Smooth muscle cell (in vitro differentiated cells): ENCODE results near the gene ARIH1. TPM values are rescaled to one million over a fixed set of nuclear protein-coding genes. Genes with fewer than 3 reads are reported as not detected.

ENCODE experiments used
- DNase-seq: peaks from one replicate; lab custom pipeline; 2025; ENCODE audit not compliant: unreplicated experiment; lab: John Stamatoyannopoulos, UW
- H2AFZ ChIP-seq: fragments of 200-600 bp; sonication (generic); 2 replicates; pipeline ENCODE4 v1.6.0; 2016; ENCODE audit warnings: antibody characterized with exemption, low read depth, mild to moderate bottlenecking
- H3F3A ChIP-seq: fragments of 200-600 bp; sonication (generic); 2 replicates; pipeline ENCODE4 v1.6.0; 2017; ENCODE audit warnings: antibody characterized with exemption, low read depth
- H3K27ac ChIP-seq: fragments of 200-600 bp; sonication (generic); 2 replicates; pipeline ENCODE4 v1.5.1; 2016; ENCODE audit warnings: low read depth, mild to moderate bottlenecking
- H3K27me3 ChIP-seq: fragments of 200-600 bp; sonication (generic); 2 replicates; pipeline ENCODE4 v1.6.1; 2016; ENCODE audit warnings: low read depth, mild to moderate bottlenecking
- H3K36me3 ChIP-seq: fragments of 200-600 bp; sonication (generic); 2 replicates; pipeline ENCODE4 v1.5.1; 2016; ENCODE audit warnings: low read depth
- H3K4me1 ChIP-seq: fragments of 200-600 bp; sonication (generic); 2 replicates; pipeline ENCODE4 v1.5.1; 2016; ENCODE audit warnings: low read depth
- H3K4me2 ChIP-seq: fragments of 200-600 bp; sonication (generic); 2 replicates; pipeline ENCODE4 v1.6.0; 2016; ENCODE audit warnings: mild to moderate bottlenecking
- H3K4me3 ChIP-seq: fragments of 200-600 bp; sonication (generic); 2 replicates; pipeline ENCODE4 v1.5.1; 2016; ENCODE audit warnings: mild to moderate bottlenecking
- H3K79me2 ChIP-seq: fragments of 200-600 bp; sonication (generic); 2 replicates; pipeline ENCODE4 v1.6.0; 2016; ENCODE audit warnings: low read depth, mild to moderate bottlenecking
- H3K9ac ChIP-seq: fragments of 200-600 bp; sonication (generic); 2 replicates; pipeline ENCODE4 v1.6.0; 2016; ENCODE audit warnings: low read depth
- H3K9me3 ChIP-seq: fragments of 200-600 bp; sonication (generic); replicated peaks from 2 replicates; pipeline ENCODE4 v1.5.1; 2016; ENCODE audit warnings: low read depth
- H4K20me1 ChIP-seq: fragments of 200-600 bp; sonication (generic); 2 replicates; pipeline ENCODE4 v1.6.0; 2016; ENCODE audit warnings: low read depth
- CTCF ChIP-seq: fragments of 200-600 bp; sonication (generic); IDR thresholded peaks from 2 replicates; pipeline ENCODE4 v1.5.1; 2017; ENCODE audit warnings: borderline replicate concordance, mild to moderate bottlenecking, antibody characterized with exemption; ENCODE audit not compliant: insufficient read depth, poor library complexity, severe bottlenecking
- WGBS: methylation state at CpG from one replicate; pipeline ENCODE4 v1.1.7; 2016; ENCODE audit warnings: low lambda C conversion rate; 5-methylcytosine and 5-hydroxymethylcytosine counted together
- polyA plus RNA-seq: library from polyadenylated mRNA; unstranded; fragments of >200 nt; fragmentation: Nextera tagmentation; extraction: Ambion mirVana; gene quantifications from 2 replicates; pipeline ENCODE4 v1.2.1, GENCODE V29; 2016
- total RNA-seq: library from RNA; depleted of rRNA; stranded (reverse); fragments of >200 nt; gene quantifications from 2 replicates; pipeline ENCODE4 v1.2.3, GENCODE V29; 2014

Gene ARIH1
- total and polyA plus RNA-seq, 2 experiments from 2014 or later: 54.3 to 96.3 TPM

- no peaks in the 10 kb centered on the region for H3K36me3 ChIP-seq
- peaks cover 81% of the 10 kb centered on the region for H3K79me2 ChIP-seq
- no peak overlapping the region for H3K4me3 ChIP-seq
- H3K9me3 ChIP-seq: no peaks in the 10 kb centered on the region
- no peaks in the 10 kb centered on the region for H3F3A ChIP-seq
- no peak for DNase-seq
- 86% methylated on average over 8 of the region's 8 CpGs for WGBS
- H3K27me3 ChIP-seq: no peaks in the 10 kb centered on the region
- TF ChIP-seq CTCF: no peak
- peaks cover 100% of the 10 kb centered on the region for H4K20me1 ChIP-seq
- no peak overlapping the region for H2AFZ ChIP-seq
- H3K4me2 ChIP-seq: no peak overlapping the region
- no peak overlapping the region for H3K9ac ChIP-seq
- H3K27ac ChIP-seq: peak overlapping the region; percentile 17
- H3K4me1 ChIP-seq: no peaks in the 10 kb centered on the region
Observed at GRCh38 chr15:72554471-72555425, 80.6 kb downstream of the ARIH1 start.

GRCh38 chr15:72559781-72560180 lies 85.7 kb downstream of the ARIH1 start:
- WGBS: 93% methylated on average over 3 of the region's 3 CpGs
- Histone ChIP-seq H2AFZ (no peak overlapping the region), H3K79me2 (peaks cover 58% of the 10 kb centered on the region), H3K9me3 (no peaks in the 10 kb centered on the region), H3K4me3 (no peak overlapping the region), H3K27ac (no peak overlapping the region), H3K4me2 (no peak overlapping the region), H3K36me3 (peaks cover 5% of the 10 kb centered on the region), H3F3A (no peaks in the 10 kb centered on the region), H4K20me1 (peaks cover 86% of the 10 kb centered on the region), H3K27me3 (no peaks in the 10 kb centered on the region), H3K4me1 (no peaks in the 10 kb centered on the region), H3K9ac (no peak overlapping the region)
- DNase-seq: no peak
- TF ChIP-seq CTCF: no peak

GRCh38 chr15:72560458-72560857 lies 86.3 kb downstream of the ARIH1 start:
- no peak overlapping the region for H3K27ac ChIP-seq
- H3F3A ChIP-seq: no peaks in the 10 kb centered on the region
- no peak overlapping the region for H2AFZ ChIP-seq
- no peak overlapping the region for H3K4me3 ChIP-seq
- TF ChIP-seq CTCF: no peak
- H3K79me2 ChIP-seq: peaks cover 57% of the 10 kb centered on the region
- peaks cover 5% of the 10 kb centered on the region for H3K36me3 ChIP-seq
- H3K4me2 ChIP-seq: no peak overlapping the region
- H3K9ac ChIP-seq: no peak overlapping the region
- H3K27me3 ChIP-seq: no peaks in the 10 kb centered on the region
- WGBS: 97% methylated on average over 1 of the region's 1 CpG
- H4K20me1 ChIP-seq: peaks cover 86% of the 10 kb centered on the region
- no peaks in the 10 kb centered on the region for H3K9me3 ChIP-seq
- no peaks in the 10 kb centered on the region for H3K4me1 ChIP-seq
- DNase-seq: no peak
